Stromal cell of bone marrow (primary cell): ENCODE measurements around the gene FOXG1.
A peak's percentile ranks its signal among the peaks of the same experiment; 100 is the strongest.

Experiments used
- DNase-seq: peaks from one replicate; pipeline ENCODE4 v3.0.0-alpha.2; 2012; ENCODE audit warnings: low read depth

The FOXG1 gene

DNA sequence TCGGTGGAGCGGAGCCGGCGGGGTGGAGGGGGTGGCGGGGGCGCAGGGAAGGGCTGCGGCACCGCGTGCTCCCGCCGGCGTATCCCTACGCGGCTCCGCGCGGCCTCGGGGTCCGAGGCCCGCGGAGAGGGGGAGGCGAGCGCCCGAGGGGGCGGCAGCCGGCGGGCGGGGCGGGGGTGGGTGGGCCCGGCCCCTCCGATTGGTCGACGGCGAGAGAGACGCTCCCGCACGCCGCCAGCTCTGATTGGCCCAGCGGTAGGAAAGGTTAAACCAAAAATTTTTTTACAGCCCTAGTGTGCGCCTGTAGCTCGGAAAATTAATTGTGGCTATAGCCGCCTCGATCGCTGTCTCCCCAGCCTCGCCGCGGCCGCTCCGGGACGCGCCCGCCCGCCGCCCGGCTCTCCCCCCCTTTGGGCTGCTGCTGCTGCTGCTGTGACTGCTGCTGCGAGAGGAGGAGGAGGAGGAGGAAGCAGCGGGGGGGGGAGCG is at the start of gene FOXG1:
FOXG1 (plus strand) TSS at position 319 of the 487 bp plus-strand sequence. CDS start 493 bp downstream, outside the sequence.
- no peak for DNase-seq

GRCh38 chr14:28719130-28719529 is 47.5 kb upstream of the FOXG1 start:
- DNase-seq: no peak

GRCh38 chr14:28731358-28731757 is 35.2 kb upstream of the FOXG1 start:
- no peak for DNase-seq

DNA sequence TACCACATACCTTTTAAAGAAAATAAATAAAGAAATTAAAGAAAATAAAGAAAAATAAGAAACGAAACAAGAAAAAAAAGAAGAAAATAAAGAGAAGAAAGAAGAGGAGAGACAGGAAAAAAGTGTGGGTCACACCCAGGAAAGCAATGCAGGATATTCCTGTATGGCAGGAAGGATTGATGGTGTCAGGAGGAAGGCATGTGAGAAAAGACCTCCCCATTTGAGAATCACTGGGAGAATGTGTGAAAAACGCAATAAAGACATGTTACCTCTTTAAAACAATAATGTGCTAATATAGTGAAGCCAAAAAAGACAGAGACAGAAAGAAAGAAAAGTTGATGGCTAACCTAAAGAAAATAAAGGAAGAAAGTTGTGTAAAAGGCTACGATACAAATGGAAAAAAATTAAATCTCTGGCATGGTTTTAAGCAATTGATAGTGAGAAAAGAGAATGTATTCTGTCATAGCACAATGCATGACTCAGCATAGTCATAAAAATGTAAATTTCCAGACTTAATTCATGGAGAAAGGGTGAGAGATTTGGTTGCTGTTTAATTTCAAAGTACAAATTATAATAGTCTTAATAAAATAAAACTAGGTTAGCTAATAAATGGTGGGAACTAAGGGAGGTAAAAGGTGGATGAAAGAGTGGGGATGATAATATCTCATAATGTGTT is 24.3 kb upstream of the FOXG1 start:
- DNase-seq: no peak

- no peak for DNase-seq
Observed at GRCh38 chr14:28744126-28744525, 22.5 kb upstream of the FOXG1 start.

DNA sequence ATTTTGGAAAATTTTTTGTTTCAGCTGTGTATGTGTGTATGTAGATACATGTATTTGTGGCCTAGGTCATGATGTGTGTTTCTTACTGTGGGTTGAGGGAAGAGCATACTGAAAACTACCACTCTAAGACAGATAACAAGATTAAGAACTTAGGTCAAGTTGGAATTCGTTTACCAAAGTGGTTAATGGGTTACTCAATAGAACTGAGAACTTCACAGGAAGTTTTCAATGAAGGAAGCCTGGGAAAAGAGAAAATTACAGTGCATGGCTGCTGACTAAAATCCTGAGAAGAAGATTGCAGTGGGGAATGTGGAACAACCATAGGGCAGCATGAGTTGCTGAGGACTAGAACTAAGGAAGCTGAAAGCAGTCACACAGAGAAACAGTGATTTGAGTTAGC is 21.4 kb upstream of the FOXG1 start:
- no peak for DNase-seq

DNA sequence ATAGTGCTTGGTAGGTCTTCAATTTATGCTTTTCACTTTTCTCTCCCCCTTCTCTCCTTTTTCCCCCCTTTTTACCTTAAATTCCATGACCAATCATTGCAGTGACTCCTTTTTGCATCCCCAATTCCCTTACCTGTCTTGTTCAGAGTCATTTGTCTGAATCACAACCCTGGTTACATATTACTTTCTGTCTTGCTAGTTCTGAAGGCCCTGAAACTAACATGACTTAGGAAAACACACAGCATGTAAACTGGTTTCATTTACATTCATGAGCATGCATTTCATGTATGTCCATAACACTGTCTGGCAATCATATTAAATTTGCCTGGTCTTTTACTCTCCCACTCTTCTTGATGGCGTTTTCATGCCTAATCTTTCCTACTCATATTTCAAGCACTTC is 20.3 kb upstream of the FOXG1 start:
- DNase-seq: no peak

GRCh38 chr14:28751467-28752058 is 15.0 kb upstream of the FOXG1 start:
- peak; percentile 40 for DNase-seq

- DNase-seq: peak; percentile 34
Observed at GRCh38 chr14:28754209-28754985, 12.2 kb upstream of the FOXG1 start.

- no peak for DNase-seq
Observed at GRCh38 chr14:28755198-28755815, 11.3 kb upstream of the FOXG1 start.

DNA sequence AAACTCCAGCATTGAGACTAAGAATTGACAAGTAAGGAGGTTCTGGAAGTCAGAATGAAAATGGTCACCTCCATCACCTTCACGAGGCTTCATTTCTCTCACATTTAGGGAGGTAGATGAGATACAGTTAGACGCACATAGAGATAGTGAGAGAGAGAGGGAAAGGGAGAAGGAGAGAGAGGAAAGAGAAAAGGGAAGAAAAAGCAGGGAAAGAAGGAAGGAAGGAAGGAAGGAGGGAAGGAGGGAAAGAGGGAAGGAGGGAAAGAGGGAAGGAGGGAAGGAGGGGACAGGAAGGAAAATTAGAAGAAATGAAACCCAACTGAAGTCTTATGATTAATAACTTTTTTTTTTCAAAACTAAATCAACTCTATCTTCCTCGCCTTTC is 10.7 kb upstream of the FOXG1 start:
- no peak for DNase-seq

GRCh38 chr14:28756269-28756883 is 10.2 kb upstream of the FOXG1 start:
- no peak for DNase-seq

DNA sequence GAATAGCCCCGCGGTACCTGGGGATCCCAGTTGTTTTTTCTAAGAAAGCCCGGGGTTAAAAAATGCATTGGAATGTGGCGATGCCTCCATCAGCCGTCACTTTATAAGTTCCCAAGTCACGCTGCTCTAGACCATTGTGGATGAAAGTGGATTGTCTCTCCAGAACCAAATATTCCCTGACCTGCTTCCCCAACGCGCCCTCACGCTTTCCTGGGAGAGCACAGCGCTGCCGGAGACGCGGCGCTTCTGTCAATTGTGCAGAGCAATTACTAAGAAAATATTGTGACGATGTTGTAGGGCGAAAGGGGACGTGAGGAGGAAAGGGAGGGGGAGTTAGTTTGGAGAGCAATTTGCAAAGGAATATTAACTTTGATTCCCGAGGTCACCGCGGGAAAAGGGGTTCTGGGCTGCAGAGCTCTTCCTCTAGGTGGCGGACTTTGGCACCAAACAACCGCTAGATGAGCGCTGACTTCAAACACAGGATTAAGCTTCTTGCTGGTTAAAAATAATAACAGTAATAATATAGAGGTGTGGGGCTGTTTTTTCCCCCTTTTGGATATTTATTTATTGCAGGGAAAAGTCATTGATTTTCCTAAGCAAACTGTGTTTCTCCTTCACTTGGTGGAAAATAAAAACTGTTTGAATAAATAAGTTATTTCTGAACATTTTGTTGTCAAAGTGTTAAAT is 9.6 kb upstream of the FOXG1 start:
- peak; percentile 11 for DNase-seq

DNA sequence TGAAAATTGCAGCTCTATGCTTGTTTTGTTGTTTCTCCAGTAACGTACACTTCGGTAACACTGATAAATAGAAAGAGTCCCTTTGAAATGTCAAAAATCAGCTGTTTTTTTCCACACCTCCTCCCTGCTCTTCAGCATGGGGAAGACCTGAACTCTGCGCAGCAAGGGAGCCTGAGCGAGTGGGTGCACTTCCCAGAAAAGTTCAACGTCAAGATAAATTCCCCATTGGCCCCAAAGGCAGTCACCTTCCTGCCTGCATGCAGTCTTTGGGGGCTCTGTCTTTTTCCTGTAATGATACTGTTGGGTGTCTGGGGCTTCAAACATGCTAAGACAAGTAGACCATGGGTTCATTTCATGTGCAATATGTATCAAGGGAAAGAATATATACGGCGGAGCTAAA is 8.8 kb upstream of the FOXG1 start:
- no peak for DNase-seq

- no peak for DNase-seq
Observed at GRCh38 chr14:28758253-28758884, 8.2 kb upstream of the FOXG1 start.

DNA sequence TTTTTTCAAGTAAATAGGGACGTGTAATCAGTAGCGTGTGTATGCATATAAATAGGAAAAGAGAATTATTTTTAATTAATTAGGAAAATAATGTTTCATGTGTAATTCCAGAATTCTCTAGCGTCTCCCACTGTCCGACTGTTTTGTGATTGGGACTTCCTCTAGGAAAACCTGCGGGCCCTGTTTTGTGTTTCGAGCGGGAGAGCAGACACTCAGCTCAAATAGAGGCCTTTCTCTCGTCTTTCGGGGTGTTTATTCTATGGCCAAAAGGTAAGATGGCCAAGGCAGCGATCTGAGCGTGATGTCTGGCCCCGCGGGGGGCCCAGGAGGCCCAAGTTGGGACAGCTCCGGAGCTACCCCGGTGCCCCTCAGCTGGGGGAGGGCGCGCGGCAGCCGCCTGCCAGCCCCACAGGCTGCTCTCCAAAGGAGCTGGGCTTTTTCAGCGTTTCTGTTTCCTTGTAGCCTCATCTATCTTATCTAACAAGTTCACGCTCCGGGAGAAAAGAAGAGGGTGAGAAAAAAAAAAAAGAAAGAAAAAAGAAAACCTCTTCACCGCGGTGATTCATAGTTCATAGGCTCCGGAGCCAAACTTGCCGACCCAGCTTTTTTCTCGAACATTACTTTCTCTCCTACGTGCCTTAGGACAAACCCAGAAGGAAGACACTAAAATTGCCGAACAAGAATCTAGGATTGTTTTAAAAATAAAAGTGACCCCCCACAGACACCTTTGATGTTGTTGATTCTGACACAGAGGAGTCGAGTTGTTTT is 7.5 kb upstream of the FOXG1 start:
- peak; percentile 3 for DNase-seq

DNA sequence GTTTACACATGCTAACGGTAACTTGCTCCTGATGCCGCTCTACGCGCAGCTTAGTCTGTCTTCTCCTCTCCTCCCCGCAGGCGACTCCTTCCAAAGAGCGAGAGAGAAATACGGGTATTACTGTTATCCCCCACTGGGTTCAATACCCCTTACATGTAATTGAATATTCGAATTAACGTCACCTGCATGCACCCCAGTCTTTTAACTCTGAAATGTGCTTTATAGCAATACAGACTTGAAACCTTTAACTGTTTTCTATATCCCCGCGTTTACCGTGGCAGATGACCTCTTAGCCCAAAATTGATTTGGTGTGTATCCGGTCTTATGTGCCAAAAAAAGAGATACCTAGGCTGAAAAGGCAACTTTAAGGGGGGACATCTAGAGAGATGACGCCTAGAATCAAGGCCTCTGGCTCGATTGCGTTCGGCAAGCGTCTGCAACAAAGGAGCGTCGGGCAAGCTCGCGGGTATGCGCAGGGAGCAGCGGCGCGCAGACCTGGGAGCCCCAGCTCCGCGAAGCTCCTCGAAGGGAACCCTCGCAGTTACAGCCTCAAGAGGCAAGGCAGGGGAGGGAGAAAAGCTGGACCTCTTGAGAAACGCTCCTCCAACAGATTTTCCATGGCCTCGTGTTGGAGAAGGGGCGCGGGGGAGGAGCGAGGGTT is 6.8 kb upstream of the FOXG1 start:
- no peak for DNase-seq

- DNase-seq: no peak
Observed at GRCh38 chr14:28760431-28760996, 6.1 kb upstream of the FOXG1 start.
